Dendritic cell treated with granulocyte-macrophage colony-stimulating factor and Interleukin-4, amounts not matched to agents 40 ng/mL and 50 ng/mL, for 4 days (primary cell): ENCODE measurements around the gene PLCL2.
A peak's percentile ranks its signal among the peaks of the same experiment; 100 is the strongest.

Source experiments
- H3K27ac Mint-ChIP-seq: one replicate; pipeline ENCODE4 v1.8.0; 2022; ENCODE audit warnings: mild to moderate bottlenecking, mixed read lengths
- H3K27me3 Mint-ChIP-seq: one replicate; pipeline ENCODE4 v1.8.0; 2022; ENCODE audit warnings: mild to moderate bottlenecking, mixed read lengths
- H3K36me3 Mint-ChIP-seq: one replicate; pipeline ENCODE4 v1.8.0; 2022; ENCODE audit warnings: low read depth, mixed read lengths
- H3K4me1 Mint-ChIP-seq: one replicate; pipeline ENCODE4 v1.8.0; 2022; ENCODE audit warnings: low read depth, mixed read lengths
- H3K4me3 Mint-ChIP-seq: one replicate; pipeline ENCODE4 v1.8.0; 2022; ENCODE audit warnings: mild to moderate bottlenecking, moderate library complexity, mixed read lengths
- H3K9me3 Mint-ChIP-seq: one replicate; pipeline ENCODE4 v1.8.0; 2022; ENCODE audit warnings: mixed read lengths
- intact Hi-C: fragments of 100-400 bp; cut with micrococcal nuclease; formaldehyde crosslinking; loops from one replicate; pipeline ENCODE4 v1.15.0; 2022

PLCL2 gene

DNA sequence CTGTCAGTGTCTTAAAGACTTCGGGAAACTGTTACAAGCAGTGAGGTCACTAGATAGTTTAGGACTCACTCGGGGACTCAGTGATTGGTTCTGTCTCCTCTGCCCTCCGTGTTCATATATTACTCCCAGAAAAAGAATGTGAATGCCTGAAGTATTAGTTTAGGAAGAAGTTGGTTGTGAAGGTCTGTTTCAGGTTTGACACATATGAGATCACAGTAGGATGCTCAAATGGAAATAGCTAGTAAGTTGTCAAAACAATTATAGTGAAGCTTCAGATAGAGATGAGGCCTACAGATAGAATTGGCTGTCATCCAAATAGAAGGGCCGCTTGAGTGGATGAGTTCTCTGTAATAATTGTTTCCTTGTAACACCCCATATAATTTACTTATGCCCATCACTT lies 172.6 kb downstream of the PLCL2 start:
- intact Hi-C loops, result no loop called here

DNA sequence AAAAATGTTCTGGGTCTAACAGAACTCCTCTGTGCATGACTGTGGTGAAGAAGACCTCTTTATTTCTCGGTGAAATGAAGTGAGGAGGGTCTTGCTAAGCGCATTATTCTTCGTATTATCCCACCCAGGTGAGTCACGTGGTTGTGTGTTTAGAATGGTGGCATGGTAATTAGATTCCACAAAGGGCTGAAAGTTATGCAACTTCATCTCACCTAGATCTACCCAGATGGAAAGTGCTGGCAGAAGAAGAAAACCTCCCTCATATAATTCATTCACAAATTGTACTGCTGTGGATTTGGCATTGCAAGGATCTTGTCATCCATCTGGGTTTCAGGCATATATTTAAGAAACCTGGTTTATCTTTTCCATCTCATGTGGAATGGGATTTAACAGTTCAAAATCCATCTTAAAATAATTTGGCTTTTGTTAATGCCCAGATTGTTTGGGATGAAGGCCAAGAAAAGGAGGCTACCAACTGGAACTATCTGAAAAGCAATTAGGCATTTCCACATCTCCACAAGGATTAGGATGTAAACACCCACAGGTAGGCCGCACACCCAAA lies 175.3 kb downstream of the PLCL2 start:
- H3K36me3 Mint-ChIP-seq, result peaks cover 44% of the 10 kb centered on the region
- no peaks in the 10 kb centered on the region for H3K27me3 Mint-ChIP-seq
- no peak overlapping the region for H3K27ac Mint-ChIP-seq
- intact Hi-C loops, result no loop called here
- H3K4me1 Mint-ChIP-seq, result peaks cover 26% of the 10 kb centered on the region
- peaks cover 6% of the 10 kb centered on the region for H3K9me3 Mint-ChIP-seq
- no peak overlapping the region for H3K4me3 Mint-ChIP-seq

More for the DNA sequence above, 172.6 kb downstream of the PLCL2 start:
- peaks cover 43% of the 10 kb centered on the region for H3K4me1 Mint-ChIP-seq
- H3K36me3 Mint-ChIP-seq, result peaks cover 45% of the 10 kb centered on the region
- no peaks in the 10 kb centered on the region for H3K27me3 Mint-ChIP-seq
- H3K9me3 Mint-ChIP-seq, result no peaks in the 10 kb centered on the region
- no peak overlapping the region for H3K4me3 Mint-ChIP-seq
- H3K27ac Mint-ChIP-seq, result no peak overlapping the region

DNA sequence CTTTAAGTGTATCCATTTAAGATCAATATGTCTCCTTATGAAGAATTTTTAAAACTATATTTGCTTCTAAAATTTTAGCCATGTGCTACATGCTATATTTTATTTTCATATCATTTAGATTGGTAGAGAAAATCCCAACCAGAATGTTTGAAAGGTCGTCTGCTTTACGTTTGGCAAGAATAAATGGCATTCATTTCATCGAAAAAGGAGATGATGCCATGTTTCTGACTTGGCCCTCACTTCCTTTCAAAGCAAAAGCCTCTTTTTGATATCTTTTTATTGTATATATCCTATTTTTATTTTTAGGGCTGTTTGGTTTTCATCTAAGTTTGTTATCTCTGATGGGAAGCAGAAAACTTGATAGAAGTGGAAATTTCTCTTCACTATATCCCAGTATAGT lies 176.2 kb downstream of the PLCL2 start:
- H3K27me3 Mint-ChIP-seq, result no peaks in the 10 kb centered on the region
- no peak overlapping the region for H3K4me3 Mint-ChIP-seq
- peaks cover 26% of the 10 kb centered on the region for H3K4me1 Mint-ChIP-seq
- H3K36me3 Mint-ChIP-seq, result peaks cover 53% of the 10 kb centered on the region
- intact Hi-C loops, result no loop called here
- H3K9me3 Mint-ChIP-seq, result peaks cover 6% of the 10 kb centered on the region
- H3K27ac Mint-ChIP-seq, result no peak overlapping the region

DNA sequence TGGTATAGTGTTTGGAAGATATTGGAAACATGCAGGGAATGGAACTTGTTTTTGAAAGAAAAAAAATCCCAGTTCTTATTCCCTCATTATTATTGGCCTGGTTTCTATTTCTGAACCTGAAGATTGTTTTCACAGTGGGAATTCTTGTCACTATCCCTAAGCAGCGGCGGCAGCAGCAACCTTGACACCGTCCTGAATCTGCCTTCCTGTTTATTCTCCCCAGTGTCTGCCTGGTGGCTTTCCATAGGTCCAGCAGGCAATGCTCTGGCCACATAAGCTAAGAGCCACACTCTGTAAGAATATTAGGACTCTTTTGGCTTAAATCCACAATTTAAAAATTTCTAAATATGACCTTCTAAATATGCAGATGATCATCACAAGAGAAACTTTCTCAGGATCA lies 178.0 kb downstream of the PLCL2 start:
- H3K9me3 Mint-ChIP-seq, result peaks cover 6% of the 10 kb centered on the region
- H3K4me3 Mint-ChIP-seq, result no peak overlapping the region
- H3K27ac Mint-ChIP-seq, result no peak overlapping the region
- intact Hi-C loops, result no loop called here
- peaks cover 31% of the 10 kb centered on the region for H3K4me1 Mint-ChIP-seq
- H3K27me3 Mint-ChIP-seq, result no peaks in the 10 kb centered on the region
- H3K36me3 Mint-ChIP-seq, result peaks cover 43% of the 10 kb centered on the region

DNA sequence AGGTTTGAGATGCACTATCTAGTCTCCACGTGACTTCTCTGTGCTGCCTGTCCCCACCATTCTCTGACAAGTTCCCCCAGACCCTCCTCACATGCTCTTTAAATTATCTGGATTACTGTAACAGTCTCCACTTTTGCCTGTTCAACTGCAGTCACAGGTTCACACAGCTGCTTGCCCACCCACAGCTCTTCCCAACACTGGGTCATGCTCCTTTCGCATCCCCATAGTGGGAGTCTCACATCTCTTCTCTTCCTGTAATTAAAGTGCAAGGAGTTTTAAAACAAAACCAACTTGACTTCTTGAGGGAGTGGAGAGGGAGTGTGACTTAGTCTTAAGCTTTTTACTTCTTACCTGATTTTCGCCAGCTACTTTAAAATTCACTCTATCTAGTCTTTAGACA lies 178.8 kb downstream of the PLCL2 start:
- H3K4me1 Mint-ChIP-seq, result peaks cover 26% of the 10 kb centered on the region
- intact Hi-C loops, result no loop called here
- peaks cover 6% of the 10 kb centered on the region for H3K9me3 Mint-ChIP-seq
- H3K4me3 Mint-ChIP-seq, result no peak overlapping the region
- no peaks in the 10 kb centered on the region for H3K27me3 Mint-ChIP-seq
- no peak overlapping the region for H3K27ac Mint-ChIP-seq
- H3K36me3 Mint-ChIP-seq, result peaks cover 40% of the 10 kb centered on the region

DNA sequence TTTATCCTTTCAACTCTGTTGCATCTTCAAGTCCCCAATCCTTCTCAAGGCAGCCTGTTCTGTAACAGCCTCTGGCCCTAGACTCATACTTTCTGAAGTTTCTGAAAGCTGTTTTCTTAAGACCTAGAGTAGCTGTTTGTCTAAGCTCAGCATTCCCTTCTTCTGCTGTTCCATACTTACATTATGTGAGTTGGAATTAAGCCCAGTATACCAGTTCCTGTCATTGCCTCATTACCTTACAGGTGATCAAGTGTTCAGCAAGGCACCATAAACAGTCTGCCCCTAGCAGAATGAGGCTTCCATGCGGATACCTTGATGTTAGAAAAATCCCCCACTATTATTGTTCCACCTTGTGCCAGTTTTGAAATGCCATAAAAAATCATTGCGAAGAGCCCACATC lies 180.6 kb downstream of the PLCL2 start:
- H3K4me1 Mint-ChIP-seq, result peaks cover 27% of the 10 kb centered on the region
- H3K27me3 Mint-ChIP-seq, result no peaks in the 10 kb centered on the region
- intact Hi-C loops, result no loop called here
- peaks cover 6% of the 10 kb centered on the region for H3K9me3 Mint-ChIP-seq
- H3K36me3 Mint-ChIP-seq, result peaks cover 41% of the 10 kb centered on the region
- H3K4me3 Mint-ChIP-seq, result no peak overlapping the region
- no peak overlapping the region for H3K27ac Mint-ChIP-seq

DNA sequence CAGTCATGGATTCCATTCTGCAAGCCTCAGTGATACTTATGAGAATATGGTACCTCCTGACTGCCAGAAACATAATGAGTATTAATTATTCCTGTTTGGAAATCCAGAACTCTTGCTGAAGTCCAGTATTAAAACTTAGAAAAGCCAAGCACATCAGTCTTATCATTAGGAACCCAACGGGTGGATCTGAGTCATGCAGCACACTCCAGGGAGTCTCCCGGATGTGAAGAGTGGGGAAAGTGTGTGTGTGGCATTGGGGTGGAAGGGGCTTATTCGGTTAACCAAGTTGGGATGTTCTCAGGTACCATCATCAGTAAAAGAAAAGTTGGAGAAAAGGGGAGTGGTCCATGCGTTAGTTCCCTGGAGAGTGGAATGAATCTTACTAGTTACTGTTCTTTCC lies 181.1 kb downstream of the PLCL2 start:
- intact Hi-C loops, result no loop called here
- no peak overlapping the region for H3K4me3 Mint-ChIP-seq
- no peak overlapping the region for H3K27ac Mint-ChIP-seq
- peaks cover 47% of the 10 kb centered on the region for H3K36me3 Mint-ChIP-seq
- H3K27me3 Mint-ChIP-seq, result no peaks in the 10 kb centered on the region
- peaks cover 33% of the 10 kb centered on the region for H3K4me1 Mint-ChIP-seq
- peaks cover 6% of the 10 kb centered on the region for H3K9me3 Mint-ChIP-seq

DNA sequence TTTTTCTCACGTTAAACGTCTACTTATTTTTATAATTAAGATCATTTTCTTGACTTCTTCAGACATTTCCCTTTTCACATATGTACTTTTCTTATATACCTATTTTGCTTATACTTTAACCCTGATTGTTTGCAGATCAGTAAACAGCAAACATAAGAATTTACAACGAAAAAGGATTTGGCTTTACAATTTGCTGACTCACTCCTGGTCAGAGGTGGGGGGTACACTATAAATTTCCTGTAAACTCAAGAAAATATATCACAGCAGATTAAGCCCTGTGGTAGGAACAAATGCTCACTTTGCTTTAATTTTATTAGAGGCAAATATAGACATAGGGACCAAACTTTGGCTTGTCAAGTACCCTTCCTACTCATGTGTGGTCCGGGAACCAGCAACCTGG lies 185.0 kb downstream of the PLCL2 start:
- H3K27ac Mint-ChIP-seq, result no peak overlapping the region
- H3K4me3 Mint-ChIP-seq, result no peak overlapping the region
- H3K4me1 Mint-ChIP-seq, result peaks cover 24% of the 10 kb centered on the region
- intact Hi-C loops, result no loop called here
- no peaks in the 10 kb centered on the region for H3K9me3 Mint-ChIP-seq
- H3K36me3 Mint-ChIP-seq, result peaks cover 64% of the 10 kb centered on the region
- H3K27me3 Mint-ChIP-seq, result no peaks in the 10 kb centered on the region

DNA sequence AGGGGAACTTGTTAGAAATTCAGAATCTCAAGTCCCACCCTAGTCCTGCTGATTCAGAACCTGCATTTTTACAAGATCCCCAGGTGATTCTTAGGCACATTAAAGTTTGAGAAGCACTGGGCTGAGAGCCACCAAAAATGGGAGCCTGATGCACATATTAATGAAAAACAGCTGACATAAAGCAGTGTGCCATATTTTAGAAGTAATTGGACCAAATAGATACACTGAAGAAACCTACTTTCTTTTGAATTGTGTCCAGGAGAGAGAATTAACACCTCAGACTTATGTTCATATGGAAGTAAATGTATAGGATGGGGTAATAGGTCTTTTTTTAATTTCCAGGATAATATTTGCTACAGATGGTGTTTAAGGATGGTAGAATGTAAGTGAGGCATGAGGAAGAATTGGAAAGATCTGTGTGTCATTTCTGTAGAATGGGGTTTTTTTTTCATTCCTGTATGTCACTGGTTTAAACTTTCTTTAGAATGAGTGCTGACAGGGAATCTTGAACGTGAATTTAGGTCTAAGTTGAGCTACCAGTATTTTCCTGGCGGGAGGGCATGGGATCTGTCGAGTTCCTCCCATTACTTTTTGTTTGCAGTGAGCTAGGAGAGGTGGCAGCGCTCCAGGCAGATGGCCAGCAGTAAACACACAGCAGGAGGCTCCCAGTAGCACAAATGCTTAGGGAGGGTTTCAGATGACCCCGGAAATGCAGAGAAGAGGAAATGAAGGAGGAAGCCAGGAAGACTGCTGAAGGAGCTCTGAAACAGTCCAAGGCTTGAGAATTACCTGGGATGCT lies 185.6 kb downstream of the PLCL2 start:
- Mint-ChIP-seq H3K27ac (no peak overlapping the region), H3K4me1 (peaks cover 19% of the 10 kb centered on the region), H3K36me3 (peaks cover 68% of the 10 kb centered on the region), H3K4me3 (no peak overlapping the region), H3K9me3 (no peaks in the 10 kb centered on the region), H3K27me3 (no peaks in the 10 kb centered on the region)
- intact Hi-C loops, result no loop called here

DNA sequence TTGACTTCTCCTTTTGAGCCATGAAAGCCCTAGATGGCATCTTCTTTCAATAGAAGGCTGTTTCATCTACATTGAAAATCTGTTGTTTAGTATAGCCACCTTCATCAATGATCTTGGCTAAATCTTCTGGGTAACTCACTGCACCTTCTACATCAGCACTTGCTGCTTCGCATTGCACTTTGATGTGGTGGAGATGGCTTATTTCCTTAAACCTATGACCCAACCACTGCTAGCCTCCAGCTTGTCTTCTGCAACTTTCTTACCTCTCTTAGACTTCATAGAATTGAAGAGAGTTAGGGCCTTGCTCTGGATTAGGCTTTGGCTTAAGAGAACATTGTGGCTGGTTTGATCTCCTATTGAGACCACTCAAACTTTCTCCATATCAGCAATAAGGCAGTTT lies 189.8 kb downstream of the PLCL2 start:
- H3K27ac Mint-ChIP-seq, result no peak overlapping the region

DNA sequence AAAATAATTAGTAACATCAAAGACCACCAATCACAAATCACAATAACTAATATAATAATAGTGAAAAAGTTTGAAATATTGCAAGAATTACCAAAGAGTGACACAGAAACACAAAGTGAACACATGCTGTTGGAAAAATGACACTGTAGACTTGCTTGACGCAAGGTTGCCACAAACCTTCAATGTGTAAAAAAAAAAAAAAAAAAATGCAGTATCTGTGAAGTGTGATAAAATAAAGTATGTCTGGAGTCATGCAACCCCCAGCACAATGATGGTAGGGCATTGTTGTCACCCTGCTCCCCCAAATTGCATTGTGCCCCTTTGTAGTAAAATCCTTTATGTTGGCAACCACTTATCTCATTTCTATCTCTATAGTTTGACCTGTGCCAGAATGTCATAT lies 190.6 kb downstream of the PLCL2 start:
- Mint-ChIP-seq H3K4me1 (peaks cover 16% of the 10 kb centered on the region), H3K4me3 (no peak overlapping the region), H3K9me3 (no peaks in the 10 kb centered on the region), H3K36me3 (peaks cover 86% of the 10 kb centered on the region), H3K27me3 (no peaks in the 10 kb centered on the region), H3K27ac (no peak overlapping the region)
- intact Hi-C loops, result no loop called here

More for the DNA sequence above, 189.8 kb downstream of the PLCL2 start:
- no peaks in the 10 kb centered on the region for H3K9me3 Mint-ChIP-seq
- H3K36me3 Mint-ChIP-seq, result peaks cover 82% of the 10 kb centered on the region
- H3K4me3 Mint-ChIP-seq, result no peak overlapping the region
- peaks cover 18% of the 10 kb centered on the region for H3K4me1 Mint-ChIP-seq
- intact Hi-C loops, result no loop called here
- no peaks in the 10 kb centered on the region for H3K27me3 Mint-ChIP-seq

DNA sequence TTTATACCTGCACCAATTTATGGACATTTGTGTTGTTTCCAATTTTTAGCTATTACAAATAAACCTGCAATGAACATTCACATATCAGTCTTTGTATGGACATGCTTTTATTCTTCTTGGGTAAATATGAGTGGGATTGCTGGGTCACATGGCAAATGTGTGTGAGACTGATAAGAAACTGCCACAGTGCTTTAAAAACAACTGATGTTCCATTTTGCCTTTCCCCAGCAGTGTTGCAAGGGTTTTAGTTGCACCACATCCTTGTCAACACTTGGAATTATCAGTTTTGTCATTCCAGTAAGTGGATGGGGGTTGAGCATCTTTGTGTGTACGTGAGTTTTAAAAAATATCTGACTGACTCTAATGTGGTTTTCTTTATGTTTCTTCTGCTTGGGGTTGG lies 191.2 kb downstream of the PLCL2 start:
- peaks cover 11% of the 10 kb centered on the region for H3K4me1 Mint-ChIP-seq
- H3K9me3 Mint-ChIP-seq, result no peaks in the 10 kb centered on the region
- intact Hi-C loops, result no loop called here
- no peaks in the 10 kb centered on the region for H3K27me3 Mint-ChIP-seq
- H3K4me3 Mint-ChIP-seq, result no peak overlapping the region
- H3K27ac Mint-ChIP-seq, result no peak overlapping the region
- peaks cover 86% of the 10 kb centered on the region for H3K36me3 Mint-ChIP-seq

DNA sequence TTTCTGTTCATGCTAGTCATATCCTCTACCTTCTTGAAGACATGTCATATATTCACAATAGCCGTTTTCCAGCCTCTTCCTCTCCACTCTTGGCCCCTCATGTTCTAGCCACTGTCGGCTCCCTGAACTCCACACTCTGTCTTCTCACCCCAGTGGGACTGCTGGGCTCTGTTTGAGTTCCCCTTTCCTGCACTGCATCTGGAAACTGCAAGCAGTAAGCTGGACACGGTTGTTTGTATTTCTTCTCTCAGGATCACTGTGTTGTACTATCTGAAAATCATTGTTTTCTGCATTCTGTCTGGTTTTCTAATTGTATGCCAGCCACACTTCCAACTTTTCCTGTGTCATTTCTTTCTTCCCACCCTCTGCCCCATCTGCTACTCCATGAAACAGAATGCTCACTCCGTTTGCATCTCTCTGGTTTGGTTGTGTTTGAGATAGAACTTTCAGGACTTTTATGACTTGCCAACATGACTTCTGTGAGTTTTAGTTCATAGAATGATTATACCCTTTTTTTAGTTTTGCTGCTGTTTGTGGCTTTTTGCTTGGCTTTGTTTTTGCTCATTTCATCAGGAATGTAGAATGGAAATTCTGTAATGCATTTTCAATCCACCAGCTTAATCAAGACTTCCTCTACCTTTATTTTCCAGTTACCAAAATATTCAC lies 192.3 kb downstream of the PLCL2 start:
- peaks cover 11% of the 10 kb centered on the region for H3K4me1 Mint-ChIP-seq
- peaks cover 94% of the 10 kb centered on the region for H3K36me3 Mint-ChIP-seq
- no peaks in the 10 kb centered on the region for H3K9me3 Mint-ChIP-seq
- no peaks in the 10 kb centered on the region for H3K27me3 Mint-ChIP-seq
- intact Hi-C loops, result no loop called here
- peak overlapping the region; percentile 55 for H3K27ac Mint-ChIP-seq
- H3K4me3 Mint-ChIP-seq, result no peak overlapping the region

DNA sequence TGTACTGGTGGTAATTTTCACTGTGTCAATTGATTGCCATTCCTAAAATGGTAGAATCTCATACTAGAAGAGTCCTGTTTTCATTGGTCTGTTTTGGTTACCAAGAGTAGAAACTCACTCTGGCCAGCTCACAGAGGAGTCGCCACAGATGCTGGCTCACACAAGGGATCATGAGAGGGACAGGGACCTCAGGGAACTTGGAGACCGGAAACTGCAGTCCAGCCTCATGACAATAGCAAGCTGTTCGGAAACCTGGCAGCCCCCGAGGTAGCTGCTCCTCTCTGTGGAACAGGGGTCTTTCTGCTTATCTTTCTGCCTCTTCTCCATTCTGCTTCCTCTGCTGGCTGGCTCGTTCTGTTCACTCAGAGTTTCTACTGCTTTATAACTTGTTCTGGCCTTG lies 192.9 kb downstream of the PLCL2 start:
- H3K4me3 Mint-ChIP-seq, result no peak overlapping the region
- no peaks in the 10 kb centered on the region for H3K9me3 Mint-ChIP-seq
- H3K27ac Mint-ChIP-seq, result no peak overlapping the region
- H3K4me1 Mint-ChIP-seq, result peaks cover 11% of the 10 kb centered on the region
- H3K27me3 Mint-ChIP-seq, result no peaks in the 10 kb centered on the region
- peaks cover 94% of the 10 kb centered on the region for H3K36me3 Mint-ChIP-seq
- intact Hi-C loops, result no loop called here
